HG03460 (cell line): ENCODE data around the gene CCDC178.

Source experiments
- ATAC-seq: cut with Tn5 transposase; IDR thresholded peaks from one replicate; pipeline ENCODE4 v1.9.1; 2021; ENCODE audit not compliant: unreplicated experiment

CCDC178 gene

DNA sequence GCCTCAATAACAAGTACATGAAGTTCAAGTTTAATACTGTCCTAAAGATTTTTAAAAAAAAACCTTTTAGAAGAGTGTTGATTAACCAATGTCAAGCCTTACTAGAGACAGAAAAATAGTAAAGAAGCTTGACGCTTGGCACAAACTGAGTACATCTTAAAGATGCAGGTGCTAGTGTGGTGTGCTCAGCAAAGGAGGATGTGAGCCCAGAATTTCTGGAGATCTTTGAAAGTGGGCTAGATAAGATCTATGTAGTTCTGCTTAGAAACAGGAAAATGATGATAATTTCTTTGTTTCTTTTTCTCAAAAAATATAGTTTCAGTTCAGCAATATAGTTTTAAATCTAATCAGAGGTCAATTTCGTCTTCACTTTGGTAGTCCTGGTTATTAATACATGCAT is 549.4 kb downstream of the CCDC178 start:
- no peak for ATAC-seq

DNA sequence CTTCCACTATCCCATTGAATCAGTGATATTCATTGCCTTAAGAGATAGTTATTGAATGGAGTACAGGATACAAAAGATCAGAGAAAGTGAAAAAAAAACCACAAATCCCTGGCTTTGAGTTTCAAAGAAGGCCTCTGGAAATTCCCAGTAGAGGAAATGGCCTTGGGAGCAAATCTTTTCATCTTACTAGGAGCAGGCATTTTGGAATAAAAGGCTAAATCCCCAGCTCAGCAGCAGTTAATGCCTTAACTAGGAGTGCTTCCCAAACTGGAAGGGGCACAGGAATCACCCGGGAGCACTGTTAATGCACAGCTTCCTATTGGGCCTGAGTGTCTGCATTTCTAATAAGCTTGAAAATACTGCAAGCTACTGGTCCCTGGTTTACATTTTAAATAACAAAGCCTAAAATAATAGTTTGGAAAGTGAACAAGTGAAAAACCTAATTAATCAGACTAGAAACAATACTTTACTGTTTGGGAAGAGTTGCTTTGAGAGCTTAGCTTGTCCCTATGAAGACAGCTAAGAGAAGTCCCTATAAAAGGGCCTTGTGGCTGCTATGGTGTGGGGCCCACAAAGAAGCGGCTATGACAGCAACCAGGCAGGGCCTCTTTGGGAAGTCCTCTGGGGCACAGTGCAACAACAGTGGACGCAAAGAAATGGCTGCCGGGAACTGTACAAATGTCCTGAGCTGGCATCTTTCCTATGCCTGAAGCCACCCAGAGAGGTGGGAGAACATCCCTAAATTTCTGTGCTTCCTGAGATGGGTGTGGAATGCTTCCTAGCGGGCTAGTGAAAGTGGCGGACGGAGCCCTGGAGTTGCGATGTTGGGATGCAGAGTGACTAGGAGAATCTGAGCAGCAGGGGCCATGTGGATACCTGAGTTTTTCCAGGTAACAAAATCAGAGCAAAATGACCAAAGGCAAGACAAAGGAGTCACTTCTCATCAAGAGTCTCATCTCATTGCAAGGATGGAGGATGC is 550.6 kb downstream of the CCDC178 start:
- no peak for ATAC-seq

DNA sequence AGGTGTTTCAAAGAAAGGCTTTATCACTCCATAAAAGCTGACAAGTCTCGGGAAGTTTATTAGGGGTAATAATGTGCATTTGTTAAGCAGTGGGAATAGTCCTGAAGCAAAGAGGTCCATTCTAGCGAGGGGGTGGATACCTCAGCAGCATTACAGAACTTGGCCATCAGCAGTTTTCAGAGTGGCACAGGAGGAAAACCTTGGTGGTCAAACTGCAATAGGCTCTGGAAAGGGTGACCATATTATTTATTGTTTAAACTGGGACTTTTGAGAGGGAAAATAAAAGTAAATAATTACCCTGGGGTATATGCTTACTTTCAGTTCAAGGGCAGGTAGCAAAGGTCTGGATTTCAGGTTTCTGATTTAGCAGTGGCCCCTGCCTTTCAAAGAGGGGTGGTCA is 552.2 kb downstream of the CCDC178 start:
- ATAC-seq: no peak
